HEK293 (cell line): Measurements from ENCODE around the gene EDC3.
A peak's percentile ranks its signal among the peaks of the same experiment; 100 is the strongest.
"Not testable (repeated sequence)": the region's sequence is repeated elsewhere in the genome, so short reads cannot be mapped to it uniquely, and the experiment has no call there.

ENCODE experiments used
- CTCF ChIA-PET: fragments of 350-600 bp; formaldehyde crosslinking; extraction: SDS; loops from one replicate; lab custom pipeline; 2021; ENCODE audit warnings: antibody characterized with exemption; lab: Yijun Ruan, JAX
- POLR2A ChIA-PET: fragments of 300-600 bp; formaldehyde crosslinking; extraction: SDS; loops from one replicate; lab custom pipeline; 2020; ENCODE audit warnings: antibody characterized with exemption, inconsistent platforms; lab: Yijun Ruan, JAX
- H3K27ac ChIP-seq: fragments of 200-500 bp; sonication (Bioruptor generic); 2 replicates; pipeline ENCODE4 v1.5.1; 2014; ENCODE audit warnings: low read depth, low read length, control low read depth, inconsistent platforms; ENCODE audit errors: extremely low read depth
- H3K36me3 ChIP-seq, 2 experiments: fragments of 200-500 bp in 1 of 2; sonication (Bioruptor generic) in 1 of 2; 1 replicate in 1 of 2; 2 replicates in 1 of 2; pipeline ENCODE4 v1.5.1; 2014 to 2017; ENCODE audit warnings: inconsistent platforms in 2 of 2, low read length in 2 of 2; ENCODE audit not compliant: control insufficient read depth in 2 of 2, insufficient read depth in 1 of 2
- H3K4me1 ChIP-seq: fragments of 200-500 bp; sonication (Bioruptor generic); 2 replicates; pipeline ENCODE4 v1.5.1; 2014; ENCODE audit warnings: mild to moderate bottlenecking, low read length, inconsistent platforms; ENCODE audit not compliant: control insufficient read depth, insufficient read depth
- H3K4me3 ChIP-seq: 2 replicates; pipeline ENCODE4 v1.5.1; 2011; ENCODE audit warnings: low read depth, mild to moderate bottlenecking, control low read depth, low read length, moderate library complexity
- H3K9me3 ChIP-seq: fragments of 200-500 bp; sonication (Bioruptor generic); 2 replicates; pipeline ENCODE4 v1.5.1; 2014; ENCODE audit warnings: low read depth, low read length, inconsistent platforms; ENCODE audit not compliant: control insufficient read depth, insufficient read depth
- EGR2 ChIP-seq: fragments of 450-650 bp; formaldehyde crosslinking; IDR thresholded peaks from 2 replicates; pipeline ENCODE4 v1.5.1; 2016; ENCODE audit warnings: low read depth, missing biosample characterization, missing genetic modification characterization
- HOXC10 ChIP-seq: sonication (generic); formaldehyde crosslinking; IDR thresholded peaks from 2 replicates; pipeline ENCODE4 v1.8.1; 2023; ENCODE audit warnings: mild to moderate bottlenecking, missing genetic modification reagents
- OVOL3 ChIP-seq: fragments of 450-650 bp; formaldehyde crosslinking; IDR thresholded peaks from 2 replicates; pipeline ENCODE4 v1.5.1; 2016; ENCODE audit warnings: missing biosample characterization, missing genetic modification characterization
- PRDM10 ChIP-seq: fragments of 450-650 bp; formaldehyde crosslinking; IDR thresholded peaks from 2 replicates; pipeline ENCODE4 v1.5.1; 2016; ENCODE audit warnings: missing biosample characterization, missing genetic modification characterization
- REST ChIP-seq: fragments of 450-650 bp; formaldehyde crosslinking; IDR thresholded peaks from 2 replicates; pipeline ENCODE4 v1.5.1; 2016; ENCODE audit warnings: missing biosample characterization, missing genetic modification characterization
- WT1 ChIP-seq: fragments of 450-650 bp; formaldehyde crosslinking; IDR thresholded peaks from 2 replicates; pipeline ENCODE4 v1.5.1; 2016; ENCODE audit warnings: missing biosample characterization, missing genetic modification characterization
- ZBTB10 ChIP-seq: fragments of 450-650 bp; formaldehyde crosslinking; IDR thresholded peaks from 2 replicates; pipeline ENCODE4 v1.5.1; 2016; ENCODE audit warnings: missing biosample characterization, missing genetic modification characterization
- ZBTB17 ChIP-seq: fragments of 450-650 bp; formaldehyde crosslinking; IDR thresholded peaks from 2 replicates; pipeline ENCODE4 v1.5.1; 2016; ENCODE audit warnings: missing biosample characterization, missing genetic modification characterization
- ZNF10 ChIP-seq: fragments of 450-650 bp; formaldehyde crosslinking; IDR thresholded peaks from 2 replicates; pipeline ENCODE4 v1.5.1; 2017; ENCODE audit warnings: missing biosample characterization, missing genetic modification characterization
- ZNF211 ChIP-seq: fragments of 450-650 bp; formaldehyde crosslinking; IDR thresholded peaks from 2 replicates; pipeline ENCODE4 v1.5.1; 2016; ENCODE audit warnings: low read depth, missing biosample characterization, missing genetic modification characterization
- ZNF510 ChIP-seq: fragments of 450-650 bp; formaldehyde crosslinking; IDR thresholded peaks from 2 replicates; pipeline ENCODE4 v1.5.1; 2018; ENCODE audit warnings: mild to moderate bottlenecking, missing genetic modification characterization, missing biosample characterization; ENCODE audit not compliant: insufficient replicate concordance
- ZNF514 ChIP-seq: fragments of 450-650 bp; formaldehyde crosslinking; IDR thresholded peaks from 2 replicates; pipeline ENCODE4 v1.5.1; 2016; ENCODE audit warnings: missing biosample characterization, missing genetic modification characterization
- ZNF560 ChIP-seq: fragments of 450-650 bp; formaldehyde crosslinking; IDR thresholded peaks from 2 replicates; pipeline ENCODE4 v1.5.1; 2017; ENCODE audit warnings: missing biosample characterization, missing genetic modification characterization, borderline replicate concordance
- ZNF585B ChIP-seq: fragments of 450-650 bp; formaldehyde crosslinking; IDR thresholded peaks from 2 replicates; pipeline ENCODE4 v1.5.1; 2016; ENCODE audit warnings: missing biosample characterization, missing genetic modification characterization
- ZNF626 ChIP-seq: fragments of 450-650 bp; sonication (Bioruptor Pico); formaldehyde crosslinking; IDR thresholded peaks from 2 replicates; pipeline ENCODE4 v1.5.1; 2018; ENCODE audit warnings: missing biosample characterization, missing genetic modification characterization, inconsistent platforms
- ZSCAN23 ChIP-seq: fragments of 450-650 bp; formaldehyde crosslinking; IDR thresholded peaks from 2 replicates; pipeline ENCODE4 v1.5.1; 2016; ENCODE audit warnings: missing biosample characterization, missing genetic modification characterization

The EDC3 gene

GRCh38 chr15:74730619-74731316 is 34.9 kb upstream of the EDC3 start:
- ChIA-PET CTCF (interaction anchor here (0.7 to 1.6 kb wide), 4 partner anchors 38 to 99 kb away, joined by 3 to 6 read pairs (median 3); no protein-coding TSS in a partner anchor), POLR2A (interaction anchor here (0.6 kb wide), 1 partner anchor 207 kb away, joined by 3 read pairs; the partner anchor contains the start of gene COX5A)
- H3K9me3 ChIP-seq: no peaks in the 10 kb centered on the region
- TF ChIP-seq ZNF211 (tag by site-specific recombination): no peak
- TF ChIP-seq ZBTB10: no peak
- TF ChIP-seq ZBTB17 (tag by site-specific recombination): no peak
- TF ChIP-seq ZNF514 (tag by site-specific recombination): no peak
- no peak for TF ChIP-seq REST (tag by site-specific recombination)
- TF ChIP-seq OVOL3 (tag by site-specific recombination): no peak
- TF ChIP-seq ZNF585B (tag by site-specific recombination): no peak
- TF ChIP-seq EGR2 (tag by site-specific recombination): no peak
- H3K36me3 ChIP-seq: no peaks in the 10 kb centered on the region
- H3K4me3 ChIP-seq: no peak overlapping the region
- H3K27ac ChIP-seq: no peak overlapping the region
- no peaks in the 10 kb centered on the region for H3K4me1 ChIP-seq

GRCh38 chr15:74729372-74729771 is 33.5 kb upstream of the EDC3 start:
- POLR2A ChIA-PET: not testable (repeated sequence)

GRCh38 chr15:74728699-74729098 is 32.9 kb upstream of the EDC3 start:
- H3K36me3 ChIP-seq, H3K9me3 ChIP-seq, CTCF ChIA-PET, H3K4me1 ChIP-seq, H3K27ac ChIP-seq, H3K4me3 ChIP-seq, POLR2A ChIA-PET: not testable (repeated sequence)

More at GRCh38 chr15:74729372-74729771, 33.5 kb upstream of the EDC3 start:
- 0 out of 2 replicates have a peak, but pooled peaks have one; percentile 45 for TF ChIP-seq WT1 (tag by site-specific recombination)
- TF ChIP-seq, all 188 proteins: peak for 1; not testable (repeated sequence) for 187
- H3K27ac ChIP-seq, H3K4me1 ChIP-seq, H3K36me3 ChIP-seq, H3K4me3 ChIP-seq, H3K9me3 ChIP-seq, CTCF ChIA-PET: not testable (repeated sequence)

- no peak overlapping the region for H3K4me3 ChIP-seq
- no peaks in the 10 kb centered on the region; the same call in 1 of the 2 replicates for H3K4me1 ChIP-seq
- H3K27ac ChIP-seq: no peak overlapping the region
- H3K36me3 ChIP-seq: no peaks in the 10 kb centered on the region
- no peaks in the 10 kb centered on the region for H3K9me3 ChIP-seq
- CTCF ChIA-PET: interaction anchor here (1.5 kb wide), 1 partner anchor 96 kb away, joined by 3 read pairs; no protein-coding TSS in a partner anchor
- POLR2A ChIA-PET: no interaction called here
- TF ChIP-seq ZNF560 (tag by site-specific recombination): no peak
- TF ChIP-seq ZNF626 (tag by site-specific recombination): no peak
- no peak for TF ChIP-seq ZSCAN23
- no peak for TF ChIP-seq ZNF10 (tag by site-specific recombination)
- TF ChIP-seq HOXC10: no peak
- TF ChIP-seq PRDM10 (tag by site-specific recombination): peak; percentile 57
- TF ChIP-seq ZNF510 (tag by site-specific recombination): no peak
These were observed 31.9 kb upstream of the EDC3 start for GRCh38 chr15:74727727-74728126.
